ENCODE results near the gene DMRTB1.

- TF ChIP-seq POLR2AphosphoS5 (IDR thresholded peaks at IDR 0.05; ENCODE audit: low read depth, low read length) (no peak), SIN3A (IDR thresholded peaks at IDR 0.05; ENCODE audit: borderline replicate concordance, insufficient read depth, low read length) (no peak), REST (IDR thresholded peaks at IDR 0.05; ENCODE audit: insufficient read depth in 1 of 2, low read depth in 2 of 2, low read length in 2 of 2) (no peak), TAF1 (IDR thresholded peaks at IDR 0.05; ENCODE audit: borderline replicate concordance, insufficient read depth, low read length) (no peak), FOXP2 (optimal IDR thresholded peaks at IDR 0.05; ENCODE audit: borderline replicate concordance, extremely low read depth, extremely low read length, insufficient read depth) (no peak)
Observed at GRCh38 chr1:53438427-53439336, 20.5 kb upstream of the DMRTB1 start.

Measured in PFSK-1 (cell line).